Endothelial cell (in vitro differentiated cells): ENCODE data around the gene THAP10. TPM values are rescaled to one million over a fixed set of nuclear protein-coding genes. Genes with fewer than 3 reads are reported as not detected.
A peak's percentile ranks its signal among the peaks of the same experiment; 100 is the strongest.

Source experiments
- DNase-seq: peaks from one replicate; pipeline ENCODE4 v3.0.0; 2021; ENCODE audit warnings: low spot score
- H3K27ac Mint-ChIP-seq: one replicate; pipeline ENCODE4 v1.8.0; 2021; ENCODE audit warnings: mixed read lengths, inconsistent platforms; ENCODE audit not compliant: unreplicated experiment
- H3K27me3 Mint-ChIP-seq: one replicate; pipeline ENCODE4 v1.8.0; 2021; ENCODE audit warnings: mild to moderate bottlenecking, moderate library complexity, mixed read lengths, inconsistent platforms; ENCODE audit not compliant: unreplicated experiment
- H3K36me3 Mint-ChIP-seq: one replicate; pipeline ENCODE4 v1.8.0; 2021; ENCODE audit warnings: mild to moderate bottlenecking, low read depth, mixed read lengths, inconsistent platforms; ENCODE audit not compliant: unreplicated experiment
- H3K4me1 Mint-ChIP-seq: one replicate; pipeline ENCODE4 v1.8.0; 2021; ENCODE audit warnings: mild to moderate bottlenecking, mixed read lengths, inconsistent platforms; ENCODE audit not compliant: unreplicated experiment
- H3K4me3 Mint-ChIP-seq: one replicate; pipeline ENCODE4 v1.8.0; 2021; ENCODE audit warnings: mild to moderate bottlenecking, mixed read lengths, inconsistent platforms; ENCODE audit not compliant: unreplicated experiment
- H3K9me3 Mint-ChIP-seq: one replicate; pipeline ENCODE4 v1.8.0; 2021; ENCODE audit warnings: mixed read lengths, inconsistent platforms; ENCODE audit not compliant: unreplicated experiment
- CTCF ChIP-seq: fragments of 200-600 bp; sonication (generic); IDR thresholded peaks from one replicate; pipeline ENCODE4 v1.5.0; 2021; ENCODE audit warnings: antibody characterized with exemption; ENCODE audit not compliant: unreplicated experiment
- total RNA-seq: library from RNA; stranded (reverse); fragmentation: NEBNext Ultra II Directional; extraction: Animal tissue kit (Norgen Biotek cat#: 25700); gene quantifications from one replicate; pipeline ENCODE4 v1.2.1, GENCODE V29; 2021; ENCODE audit not compliant: unreplicated experiment

THAP10 gene
- total RNA-seq, 1 donor from 2014 or later: 1.9 TPM

GRCh38 chr15:70856177-70856883 lies 35.9 kb downstream of the THAP10 start:
- Mint-ChIP-seq H3K27me3 (peaks cover 4% of the 10 kb centered on the region), H3K4me1 (peaks cover 8% of the 10 kb centered on the region), H3K36me3 (no peaks in the 10 kb centered on the region), H3K27ac (no peak overlapping the region), H3K9me3 (no peaks in the 10 kb centered on the region), H3K4me3 (no peak overlapping the region)
- TF ChIP-seq CTCF: no peak
- no peak for DNase-seq

- Mint-ChIP-seq H3K27ac (no peak overlapping the region), H3K9me3 (no peaks in the 10 kb centered on the region), H3K4me3 (no peak overlapping the region)
Observed at GRCh38 chr15:70855764-70856163, 36.5 kb downstream of the THAP10 start.

DNA sequence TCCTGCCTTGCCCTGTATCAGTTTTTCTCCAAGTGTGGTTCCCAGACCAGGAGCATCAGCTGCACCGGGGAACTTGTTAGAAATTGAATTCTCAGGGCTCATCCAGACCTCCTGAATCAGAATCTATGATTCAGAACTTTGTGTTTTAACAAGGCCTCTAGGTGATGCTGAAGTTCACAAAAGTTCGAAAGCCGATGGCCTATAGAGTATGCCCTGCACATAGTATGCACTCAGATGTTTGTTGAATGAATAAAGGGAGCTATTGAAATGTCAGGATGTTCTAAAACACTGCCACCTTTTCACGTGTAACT lies 37.6 kb downstream of the THAP10 start:
- Mint-ChIP-seq H3K9me3 (no peaks in the 10 kb centered on the region), H3K4me1 (peaks cover 8% of the 10 kb centered on the region), H3K36me3 (no peaks in the 10 kb centered on the region), H3K27ac (peak overlapping the region; percentile 42), H3K4me3 (peak overlapping the region; percentile 94), H3K27me3 (peaks cover 4% of the 10 kb centered on the region)
- DNase-seq: no peak
- no peak for TF ChIP-seq CTCF

More at GRCh38 chr15:70855764-70856163, 36.5 kb downstream of the THAP10 start:
- peaks cover 8% of the 10 kb centered on the region for H3K4me1 Mint-ChIP-seq
- H3K36me3 Mint-ChIP-seq: no peaks in the 10 kb centered on the region
- TF ChIP-seq CTCF: no peak
- DNase-seq: no peak
- H3K27me3 Mint-ChIP-seq: peaks cover 4% of the 10 kb centered on the region

DNA sequence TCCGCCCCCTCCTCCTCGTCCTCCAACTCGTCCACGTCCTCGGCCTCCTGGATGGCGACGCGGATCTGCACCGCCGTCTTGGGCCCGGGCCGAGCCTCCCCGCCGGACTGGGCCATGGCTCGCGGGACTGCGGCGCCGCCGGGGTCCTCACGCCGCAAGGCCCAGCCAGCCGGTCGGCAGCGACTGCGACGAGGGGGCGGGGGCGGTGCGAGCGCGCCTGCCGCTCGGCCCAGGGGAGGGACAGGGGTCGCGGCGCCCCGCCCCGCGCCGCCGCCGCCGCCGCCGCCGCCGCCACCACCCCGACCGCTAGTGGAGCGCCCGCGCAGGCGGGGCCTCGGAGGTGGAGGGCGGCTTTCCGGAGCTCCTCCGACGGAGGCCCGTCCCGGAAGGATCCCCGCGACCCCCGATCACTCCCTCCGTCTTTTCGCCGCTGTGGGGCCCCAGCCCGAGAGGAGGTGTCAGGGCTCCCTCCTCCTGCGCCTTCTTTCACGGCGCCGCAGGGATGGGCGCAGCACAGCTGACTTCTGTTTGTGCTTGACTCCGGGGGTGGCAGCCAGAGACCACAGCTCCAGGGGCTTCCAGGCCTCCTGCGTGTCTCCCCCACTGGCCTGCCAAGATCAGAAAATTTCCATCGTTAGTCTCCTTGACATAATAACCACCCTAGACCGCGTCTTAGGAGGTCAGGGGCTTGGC lies 38.1 kb downstream of the THAP10 start, which contains the start of gene LARP6:
LARP6 (minus strand) TSS at position 185 of the 693 bp plus-strand sequence; CDS start at position 116, 69 bp downstream.
- peak within 1 kb of the TSS; percentile 42 for H3K27ac Mint-ChIP-seq
- peak; percentile 64 for DNase-seq
- peaks cover 8% of the 10 kb centered on the region for H3K4me1 Mint-ChIP-seq
- no peak for TF ChIP-seq CTCF
- peaks cover 2% of the 10 kb centered on the region for H3K27me3 Mint-ChIP-seq
- no peaks in the 10 kb centered on the region for H3K9me3 Mint-ChIP-seq
- no peaks in the 10 kb centered on the region for H3K36me3 Mint-ChIP-seq
- H3K4me3 Mint-ChIP-seq: peak within 1 kb of the TSS; percentile 94
